IPS DF 19.7 (cell line): ENCODE measurements around the gene ZNF391.
"Not testable (repeated sequence)": the region's sequence is repeated elsewhere in the genome, so short reads cannot be mapped to it uniquely, and the experiment has no call there.

Experiments used
- DNase-seq: peaks from one replicate; pipeline ENCODE4 v3.0.0-alpha.2; 2013; ENCODE audit warnings: low read depth, low spot score

ZNF391 gene

DNA sequence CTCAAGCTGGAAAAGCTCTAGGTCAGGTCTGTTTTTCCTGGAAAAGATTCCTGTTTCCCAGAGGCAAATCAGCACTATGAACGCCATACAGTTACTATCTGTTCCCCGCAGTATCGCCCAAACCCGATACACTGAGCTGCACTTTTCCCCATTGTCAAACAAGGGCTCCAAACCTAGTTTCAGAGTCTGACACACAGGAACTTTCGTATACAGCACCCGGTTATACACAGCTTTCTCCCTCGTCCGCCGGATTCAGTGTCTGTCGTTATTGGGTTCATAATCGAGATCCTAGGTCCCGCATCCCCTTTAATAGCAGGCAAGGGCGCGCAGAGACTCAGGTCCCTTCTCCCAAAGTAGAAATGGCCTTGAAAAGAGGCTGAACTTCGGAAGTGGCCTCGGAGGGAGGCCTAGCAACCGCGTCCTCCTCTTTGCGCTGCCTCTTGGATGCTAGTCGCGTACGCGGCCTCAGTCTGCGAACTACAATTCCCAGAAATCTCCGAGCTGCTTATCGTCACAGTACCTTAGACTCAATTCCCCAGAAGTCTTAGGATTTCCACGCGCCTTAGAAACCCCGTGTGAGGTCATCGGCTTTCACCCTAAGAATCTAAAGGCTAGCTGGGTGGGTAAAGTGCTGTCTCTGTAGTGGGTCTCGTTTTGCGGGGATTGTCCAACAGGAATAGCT lies 34.2 kb downstream of the ZNF391 start:
- peak; percentile 70 for DNase-seq

DNA sequence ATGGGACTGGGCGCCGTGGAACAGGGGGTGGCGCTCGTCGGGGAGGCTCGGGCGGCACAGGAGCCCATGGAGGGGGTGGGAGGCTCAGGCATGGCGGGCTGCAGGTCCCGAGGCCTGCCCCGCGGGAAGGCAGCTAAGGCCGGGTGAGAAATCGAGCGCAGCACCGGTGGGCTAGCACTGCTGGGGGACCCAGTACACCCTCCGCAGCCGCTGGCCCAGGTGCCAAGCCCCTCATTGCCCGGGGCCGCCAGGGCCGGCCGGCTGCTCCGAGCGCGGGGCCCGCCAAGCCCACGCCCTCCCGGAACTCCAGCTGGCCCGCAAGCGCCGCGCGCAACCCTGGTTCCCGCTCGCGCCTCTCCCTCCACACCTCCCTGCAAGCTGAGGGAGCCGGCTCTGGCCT lies 36.3 kb downstream of the ZNF391 start:
- DNase-seq: not testable (repeated sequence)

DNA sequence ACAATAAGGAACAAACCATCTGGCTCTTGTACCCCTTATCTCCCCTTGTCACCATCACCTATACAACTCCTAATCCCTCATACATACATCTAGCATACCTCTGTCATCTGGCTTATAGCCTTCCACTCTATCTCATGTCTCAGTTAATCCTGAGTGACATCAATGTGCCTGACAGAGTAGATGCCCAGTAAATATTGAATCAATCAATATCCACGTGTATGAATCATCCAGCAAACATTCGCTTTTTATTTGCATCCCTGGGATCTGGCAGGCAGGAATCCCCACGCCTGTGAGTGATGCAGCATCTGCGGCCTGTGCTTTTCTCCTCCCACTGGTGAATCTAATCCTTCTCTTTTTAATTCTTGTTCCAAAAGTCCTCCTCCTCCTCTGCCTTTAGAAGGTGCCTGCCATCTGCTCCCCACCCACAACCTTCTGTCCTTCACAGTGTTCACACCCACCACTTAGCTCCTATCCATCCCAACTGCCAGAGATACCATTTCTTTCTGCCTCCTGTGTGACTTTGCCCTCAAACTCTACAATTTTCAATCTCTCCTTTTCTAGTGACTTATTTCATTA lies 37.6 kb downstream of the ZNF391 start:
- DNase-seq: no peak

GRCh38 chr6:27428502-27428901 lies 39.9 kb downstream of the ZNF391 start:
- DNase-seq: no peak

GRCh38 chr6:27428966-27429365 lies 40.4 kb downstream of the ZNF391 start:
- no peak for DNase-seq

DNA sequence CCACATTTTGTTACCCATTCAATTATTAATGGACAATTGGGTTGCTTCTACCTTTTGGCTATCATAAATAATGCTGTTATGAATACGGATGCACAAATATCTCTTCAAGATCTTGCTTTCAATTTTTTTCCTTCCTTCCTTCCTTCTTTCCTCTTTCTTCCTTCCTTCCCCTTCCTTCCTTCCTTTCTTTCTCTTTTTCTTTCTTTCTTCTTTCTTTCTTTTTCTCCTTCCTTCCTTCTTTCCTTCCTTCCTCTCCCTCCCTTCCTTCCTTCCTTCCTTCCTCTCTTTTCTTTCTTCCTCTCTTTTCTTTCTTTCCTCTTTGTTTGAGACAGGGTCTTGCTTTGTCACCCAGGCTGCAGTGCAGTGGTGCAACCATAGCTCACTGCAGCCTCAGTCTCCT lies 45.2 kb downstream of the ZNF391 start:
- no peak for DNase-seq

- DNase-seq: no peak
These were observed 50.8 kb downstream of the ZNF391 start for GRCh38 chr6:27439371-27439770.

DNA sequence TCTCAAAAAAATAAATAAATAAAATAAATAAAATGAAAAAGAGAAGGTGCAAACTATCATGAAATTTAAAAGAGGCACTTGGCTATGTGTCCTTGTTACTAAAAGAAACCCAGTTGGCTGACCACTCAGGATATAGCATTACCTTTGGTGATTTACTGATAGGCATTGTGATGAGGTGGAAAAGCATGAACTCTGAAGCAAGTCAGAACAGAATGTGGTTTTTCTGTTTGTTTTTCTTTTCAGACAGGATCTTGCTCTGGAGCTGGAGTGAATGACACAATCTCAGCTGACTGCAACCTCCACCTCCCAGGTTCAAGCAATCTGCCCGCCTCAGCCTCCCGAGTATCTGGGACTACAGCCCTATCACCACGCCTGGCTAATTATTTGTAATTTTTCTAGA lies 52.4 kb downstream of the ZNF391 start:
- no peak for DNase-seq

DNA sequence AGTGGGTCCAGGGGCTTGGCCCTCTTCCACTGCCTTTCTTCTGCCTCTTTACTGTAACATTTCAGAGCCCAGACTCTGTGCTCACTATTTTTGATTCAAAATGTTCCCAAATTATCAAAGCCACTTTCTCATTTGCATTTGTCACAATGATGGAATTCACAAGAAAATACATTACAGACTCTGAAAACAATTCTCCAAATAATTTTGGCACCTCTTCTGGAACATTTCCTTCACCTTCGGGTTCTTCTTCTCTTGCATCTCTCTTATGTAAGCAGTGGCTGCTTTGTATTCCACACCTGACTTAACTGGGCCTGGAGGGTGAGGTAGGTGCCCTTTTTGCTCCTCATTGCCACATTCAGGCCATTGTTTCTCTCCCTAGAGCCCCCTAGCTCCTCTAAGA lies 54.4 kb downstream of the ZNF391 start:
- DNase-seq: no peak

- DNase-seq: no peak
These were observed 59.9 kb downstream of the ZNF391 start for GRCh38 chr6:27448456-27448855.

DNA sequence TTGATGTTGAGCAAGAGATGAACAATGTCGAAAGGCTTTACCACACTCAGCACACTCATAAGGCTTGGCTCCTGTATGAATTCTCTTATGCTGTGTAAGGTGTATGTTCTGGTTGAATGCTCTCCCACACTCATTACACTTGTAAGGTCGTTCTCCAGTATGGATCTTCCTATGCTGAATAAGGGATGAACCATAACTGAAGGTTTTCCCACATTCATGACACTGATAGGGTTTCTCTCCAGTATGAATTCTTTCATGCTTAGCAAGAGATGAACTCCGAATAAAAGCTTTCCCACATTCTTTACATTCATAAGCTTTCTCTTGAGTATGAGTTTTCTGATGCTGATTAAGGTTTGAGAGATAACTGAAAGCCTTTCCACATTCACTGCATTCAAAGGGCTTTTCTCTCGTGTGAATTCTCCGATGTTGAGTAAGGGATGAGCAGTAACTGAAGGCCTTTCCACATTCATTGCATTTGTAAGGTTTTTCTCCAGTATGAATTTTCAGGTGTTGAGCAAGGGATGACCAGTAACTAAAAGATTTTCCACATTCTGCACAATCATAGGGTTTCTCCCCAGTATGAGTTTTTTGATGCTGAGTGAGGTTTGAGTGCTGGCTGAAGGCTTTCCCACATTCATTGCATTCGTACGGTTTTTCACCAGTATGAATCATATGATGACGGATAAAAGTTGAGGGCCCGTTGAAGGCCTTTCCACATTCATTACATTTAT lies 63.3 kb downstream of the ZNF391 start:
- DNase-seq: no peak

DNA sequence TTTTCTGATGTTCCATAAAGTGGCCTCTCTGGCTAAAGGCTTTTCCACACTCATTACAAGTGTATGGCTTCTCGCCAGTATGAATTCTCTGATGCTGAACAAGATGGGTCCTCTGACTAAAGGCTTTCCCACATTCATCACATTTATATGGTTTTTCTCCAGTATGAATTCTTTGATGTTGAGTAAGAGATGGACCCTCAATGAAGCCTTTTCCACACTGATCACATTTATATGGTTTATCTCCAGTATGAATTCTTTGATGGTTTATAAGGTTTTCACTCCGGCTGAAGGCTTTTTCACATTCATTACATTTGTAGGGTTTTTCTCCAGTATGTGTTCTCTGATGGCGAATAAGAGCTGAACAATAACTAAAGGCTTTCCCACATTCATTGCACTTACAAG lies 63.9 kb downstream of the ZNF391 start:
- no peak for DNase-seq
